ENCODE measurements around the gene C2orf81.
"Not testable (repeated sequence)": the region's sequence is repeated elsewhere in the genome, so short reads cannot be mapped to it uniquely, and the experiment has no call there.

The C2orf81 gene

GRCh38 chr2:74421221-74421870 lies at the start of gene C2orf81, which contains the start of gene WDR54:
TSS of gene C2orf81 (minus strand) at chr2:74421619. CDS start at chr2:74421560, 59 bp downstream.
TSS of gene WDR54 (plus strand) at chr2:74421730. CDS start at chr2:74422154, 424 bp downstream.
- FAIRE-seq, result no peak

GRCh38 chr2:74470742-74471141 lies 49.3 kb upstream of the C2orf81 start:
- FAIRE-seq, result not testable (repeated sequence)

GRCh38 chr2:74464406-74464805 lies 43.0 kb upstream of the C2orf81 start:
- no peak for FAIRE-seq

GRCh38 chr2:74462786-74463105 lies 41.3 kb upstream of the C2orf81 start:
- FAIRE-seq, result no peak

- no peak for FAIRE-seq
Observed at GRCh38 chr2:74462054-74462785, 40.8 kb upstream of the C2orf81 start.

GRCh38 chr2:74461187-74462053 lies 40.0 kb upstream of the C2orf81 start:
- FAIRE-seq, result no peak

- FAIRE-seq, result not testable (repeated sequence)
Observed at GRCh38 chr2:74460187-74460586, 38.8 kb upstream of the C2orf81 start.

GRCh38 chr2:74459503-74460118 lies 38.2 kb upstream of the C2orf81 start:
- not testable (repeated sequence) for FAIRE-seq

GRCh38 chr2:74458938-74459363 lies 37.5 kb upstream of the C2orf81 start:
- no peak for FAIRE-seq

GRCh38 chr2:74458132-74458937 lies 36.9 kb upstream of the C2orf81 start, which contains the start of gene WBP1:
TSS of gene WBP1 (plus strand) at chr2:74458438. CDS start at chr2:74458603, 165 bp downstream.
- FAIRE-seq, result peak; percentile 83

GRCh38 chr2:74457549-74458131 lies 36.2 kb upstream of the C2orf81 start:
- FAIRE-seq, result no peak

GRCh38 chr2:74457129-74457548 lies 35.7 kb upstream of the C2orf81 start:
- FAIRE-seq, result no peak

- FAIRE-seq, result peak; percentile 45
Observed at GRCh38 chr2:74454654-74455511, 33.5 kb upstream of the C2orf81 start, which contains the start of gene INO80B. TSS of gene INO80B (plus strand) at chr2:74455087. CDS start at chr2:74455117, 30 bp downstream.

GRCh38 chr2:74450570-74451190 lies 29.3 kb upstream of the C2orf81 start:
- no peak for FAIRE-seq

GRCh38 chr2:74448771-74449170 lies 27.4 kb upstream of the C2orf81 start:
- FAIRE-seq, result no peak

GRCh38 chr2:74447230-74447999 lies 26.0 kb upstream of the C2orf81 start:
- FAIRE-seq, result no peak

GRCh38 chr2:74444498-74445318 lies 23.3 kb upstream of the C2orf81 start:
- FAIRE-seq, result no peak
